OCI-LY1 (cell line): ENCODE results near the gene LDLRAD4.

Experiments used
- EZH2 ChIP-seq: fragments of 200-600 bp; sonication (generic), shearing (Covaris generic); IDR thresholded peaks from 2 replicates; pipeline ENCODE4 v1.8.0; 2017; ENCODE audit warnings: borderline replicate concordance, mixed run types, mild to moderate bottlenecking, antibody characterized with exemption, low read length, moderate library complexity, mixed read lengths
- TF ChIP-seq, protein P1 (sequence below): fragments of 200-600 bp; sonication (generic), shearing (Covaris generic); IDR thresholded peaks from 2 replicates; pipeline ENCODE4 v1.5.1; 2017; ENCODE audit warnings: mild to moderate bottlenecking, antibody characterized with exemption, low read length, moderate library complexity, mixed read lengths

- TF ChIP-seq, protein P1, sequence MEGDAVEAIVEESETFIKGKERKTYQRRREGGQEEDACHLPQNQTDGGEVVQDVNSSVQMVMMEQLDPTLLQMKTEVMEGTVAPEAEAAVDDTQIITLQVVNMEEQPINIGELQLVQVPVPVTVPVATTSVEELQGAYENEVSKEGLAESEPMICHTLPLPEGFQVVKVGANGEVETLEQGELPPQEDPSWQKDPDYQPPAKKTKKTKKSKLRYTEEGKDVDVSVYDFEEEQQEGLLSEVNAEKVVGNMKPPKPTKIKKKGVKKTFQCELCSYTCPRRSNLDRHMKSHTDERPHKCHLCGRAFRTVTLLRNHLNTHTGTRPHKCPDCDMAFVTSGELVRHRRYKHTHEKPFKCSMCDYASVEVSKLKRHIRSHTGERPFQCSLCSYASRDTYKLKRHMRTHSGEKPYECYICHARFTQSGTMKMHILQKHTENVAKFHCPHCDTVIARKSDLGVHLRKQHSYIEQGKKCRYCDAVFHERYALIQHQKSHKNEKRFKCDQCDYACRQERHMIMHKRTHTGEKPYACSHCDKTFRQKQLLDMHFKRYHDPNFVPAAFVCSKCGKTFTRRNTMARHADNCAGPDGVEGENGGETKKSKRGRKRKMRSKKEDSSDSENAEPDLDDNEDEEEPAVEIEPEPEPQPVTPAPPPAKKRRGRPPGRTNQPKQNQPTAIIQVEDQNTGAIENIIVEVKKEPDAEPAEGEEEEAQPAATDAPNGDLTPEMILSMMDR = no peak
- TF ChIP-seq EZH2 = no peak
Observed at GRCh38 chr18:13362607-13363006, 144.0 kb downstream of the LDLRAD4 start.
